H1 (cell line): Measurements from ENCODE around the gene TMEM260. TPM values are rescaled to one million over a fixed set of nuclear protein-coding genes. Genes with fewer than 3 reads are reported as not detected.

Experiments used
- CTCF ChIA-PET: fragments of 300-600 bp; sonication (Branson Sonifier 250); formaldehyde crosslinking; loops from one replicate; lab custom pipeline; 2021; ENCODE audit not compliant: partially characterized antibody; lab: Charles Lee
- POLR2A ChIA-PET: fragments of 300-600 bp; sonication (Branson Sonifier 250); formaldehyde crosslinking; loops from one replicate; lab custom pipeline; 2021; ENCODE audit warnings: inconsistent platforms; ENCODE audit not compliant: partially characterized antibody; lab: Charles Lee
- DNase-seq, 2 experiments: peaks; one replicate each; pipeline versions ENCODE4 v3.0.0 to v3.0.0-alpha.2; 2010 to 2022; ENCODE audit warnings: low spot score in 2 of 2, low read depth in 1 of 2, mixed read lengths in 1 of 2
- FAIRE-seq: peaks from 2 replicates; lab custom pipeline; 2011; peaks lifted over from hg19 to GRCh38; lab: Jason Lieb, UNC
- H2AFZ ChIP-seq: 2 replicates; pipeline ENCODE4 v1.8.1; 2012; ENCODE audit warnings: low read length, inconsistent platforms
- H2AK5ac ChIP-seq: 2 replicates; pipeline ENCODE4 v1.6.1; 2013; ENCODE audit warnings: low read depth, low read length
- H2BK120ac ChIP-seq: replicated peaks from 2 replicates; pipeline ENCODE3; 2013; ENCODE audit warnings: low read depth, low read length, inconsistent platforms
- H2BK12ac ChIP-seq: 2 replicates; pipeline ENCODE4 v1.6.1; 2013; ENCODE audit warnings: low read depth, low read length
- H2BK15ac ChIP-seq: 2 replicates; pipeline ENCODE4 v1.6.1; 2013; ENCODE audit warnings: low read length
- H2BK20ac ChIP-seq: 2 replicates; pipeline ENCODE4 v1.6.1; 2013; ENCODE audit warnings: low read length
- H2BK5ac ChIP-seq: 2 replicates; pipeline ENCODE4 v1.6.1; 2013; ENCODE audit warnings: low read depth, low read length
- H3K14ac ChIP-seq: 2 replicates; pipeline ENCODE4 v1.6.1; 2013; ENCODE audit warnings: inconsistent platforms; ENCODE audit not compliant: insufficient read length
- H3K18ac ChIP-seq: 2 replicates; pipeline ENCODE4 v1.6.1; 2013; ENCODE audit warnings: low read length; ENCODE audit errors: extremely low read depth
- H3K23ac ChIP-seq: 2 replicates; pipeline ENCODE4 v1.6.1; 2013; ENCODE audit warnings: inconsistent platforms; ENCODE audit not compliant: insufficient read length
- H3K23me2 ChIP-seq: 2 replicates; pipeline ENCODE4 v1.6.1; 2013; ENCODE audit warnings: low read depth, low read length
- H3K27ac ChIP-seq: 2 replicates; pipeline ENCODE4 v1.6.1; 2011; ENCODE audit warnings: low read depth, low read length, inconsistent platforms
- H3K27me3 ChIP-seq, 4 experiments: replicated peaks in 1 of 4; 1 replicate in 1 of 4; 2 replicates in 3 of 4; pipeline versions ENCODE4 v1.6.1 to v1.8.1; 2011 to 2013; ENCODE audit warnings: low read length in 3 of 4, mild to moderate bottlenecking in 3 of 4, inconsistent platforms in 2 of 4, mixed read lengths in 2 of 4, moderate library complexity in 1 of 4; ENCODE audit not compliant: control insufficient read depth in 3 of 4, insufficient read depth in 3 of 4; ENCODE audit errors: extremely low read depth in 1 of 4
- H3K36me3 ChIP-seq, 4 experiments: 2 replicates each; pipeline versions ENCODE4 v1.6.1 to v1.8.1; 2011 to 2013; ENCODE audit warnings: mild to moderate bottlenecking in 4 of 4, low read length in 3 of 4, moderate library complexity in 2 of 4, control low read depth in 1 of 4, inconsistent platforms in 1 of 4; ENCODE audit not compliant: insufficient read depth in 4 of 4, control insufficient read depth in 2 of 4
- H3K4ac ChIP-seq: replicated peaks from 2 replicates; pipeline ENCODE3; 2013; ENCODE audit warnings: low read length, low read depth, mixed read lengths, inconsistent platforms; ENCODE audit not compliant: insufficient read length
- H3K4me1 ChIP-seq, 4 experiments: replicated peaks in 1 of 4; 1 replicate in 1 of 4; 2 replicates in 3 of 4; pipeline versions ENCODE4 v1.6.1 to v1.8.1; 2011 to 2013; ENCODE audit warnings: low read length in 3 of 4, inconsistent platforms in 2 of 4, mixed read lengths in 1 of 4; ENCODE audit not compliant: insufficient read depth in 4 of 4, control insufficient read depth in 3 of 4
- H3K4me2 ChIP-seq, 2 experiments: 2 replicates each; pipeline versions ENCODE4 v1.6.1 to v1.8.1; 2011 to 2013; ENCODE audit warnings: low read depth in 2 of 2, low read length in 2 of 2, control low read depth in 1 of 2, inconsistent platforms in 1 of 2, mild to moderate bottlenecking in 1 of 2; ENCODE audit not compliant: insufficient read depth in 1 of 2
- H3K4me3 ChIP-seq, 4 experiments: fragments of 200-600, 300-600 bp in 1 of 4; sonication (generic), shearing (Covaris generic), sonication (Bioruptor Twin) in 1 of 4; 2 replicates each; pipeline versions ENCODE4 v1.5.1 to v1.8.1; 2011 to 2016; ENCODE audit warnings: low read length in 4 of 4, low read depth in 3 of 4, control low read depth in 2 of 4, inconsistent platforms in 2 of 4, mild to moderate bottlenecking in 2 of 4, mixed read lengths in 1 of 4, moderate library complexity in 1 of 4; ENCODE audit not compliant: insufficient read depth in 2 of 4; ENCODE audit errors: extremely low read depth in 1 of 4
- H3K56ac ChIP-seq: replicated peaks from 2 replicates; pipeline ENCODE3; 2013; ENCODE audit warnings: low read depth, mild to moderate bottlenecking, mixed read lengths, low read length, inconsistent platforms; ENCODE audit not compliant: insufficient read length
- H3K79me1 ChIP-seq: 2 replicates; pipeline ENCODE4 v1.6.1; 2013; ENCODE audit warnings: low read depth, low read length, control low read depth
- H3K79me2 ChIP-seq, 2 experiments: 2 replicates each; pipeline versions ENCODE4 v1.6.1 to v1.8.1; 2012 to 2013; ENCODE audit warnings: low read length in 2 of 2, mild to moderate bottlenecking in 2 of 2, inconsistent platforms in 1 of 2; ENCODE audit not compliant: insufficient read depth in 2 of 2, control insufficient read depth in 1 of 2
- H3K9ac ChIP-seq, 4 experiments: replicated peaks in 1 of 4; 1 replicate in 1 of 4; 2 replicates in 3 of 4; pipeline versions ENCODE4 v1.6.1 to v1.8.1; 2011 to 2013; ENCODE audit warnings: low read depth in 3 of 4, low read length in 3 of 4, control low read depth in 2 of 4, mild to moderate bottlenecking in 2 of 4, moderate library complexity in 2 of 4, inconsistent platforms in 1 of 4; ENCODE audit errors: extremely low read depth in 1 of 4
- H3K9me3 ChIP-seq, 2 experiments: 2 replicates each; pipeline versions ENCODE4 v1.6.1 to v1.8.1; 2012 to 2013; ENCODE audit warnings: mild to moderate bottlenecking in 2 of 2, moderate library complexity in 2 of 2, control low read depth in 1 of 2, inconsistent platforms in 1 of 2, low read depth in 1 of 2, low read length in 1 of 2, mixed read lengths in 1 of 2; ENCODE audit not compliant: insufficient read depth in 2 of 2
- H4K20me1 ChIP-seq, 2 experiments: replicated peaks in 1 of 2; 2 replicates each; pipeline versions ENCODE3 to v1.8.1; 2011 to 2013; ENCODE audit warnings: inconsistent platforms in 2 of 2, low read length in 2 of 2, mild to moderate bottlenecking in 1 of 2; ENCODE audit not compliant: insufficient read depth in 2 of 2, control insufficient read depth in 1 of 2
- H4K5ac ChIP-seq: 2 replicates; pipeline ENCODE4 v1.6.1; 2013; ENCODE audit warnings: low read length, low read depth, mixed read lengths, inconsistent platforms; ENCODE audit not compliant: insufficient read length
- H4K8ac ChIP-seq: 2 replicates; pipeline ENCODE4 v1.8.0; 2013; ENCODE audit warnings: mild to moderate bottlenecking, moderate library complexity, low read length, inconsistent platforms; ENCODE audit not compliant: insufficient read depth; ENCODE audit errors: extremely low read depth
- H4K91ac ChIP-seq: replicated peaks from 2 replicates; pipeline ENCODE3; 2013; ENCODE audit warnings: low read length, mixed read lengths, inconsistent platforms; ENCODE audit not compliant: insufficient read length
- CTBP2 ChIP-seq: IDR thresholded peaks from 2 replicates; pipeline ENCODE4 v1.7.0; 2011; ENCODE audit warnings: borderline replicate concordance, mild to moderate bottlenecking, moderate library complexity, mixed read lengths, low read length; ENCODE audit not compliant: insufficient read depth, insufficient read length
- EZH2 ChIP-seq: fragments of 200-600 bp; sonication (generic); IDR thresholded peaks from 2 replicates; pipeline ENCODE4 v1.7.1; 2012; ENCODE audit warnings: low read depth, mild to moderate bottlenecking, moderate library complexity, low read length, inconsistent platforms; ENCODE audit not compliant: severe bottlenecking
- GABPA ChIP-seq: IDR thresholded peaks from 2 replicates; pipeline ENCODE4 v1.6.1; 2011; ENCODE audit warnings: mild to moderate bottlenecking, low read length, moderate library complexity, borderline replicate concordance; ENCODE audit not compliant: insufficient read depth
- KDM5A ChIP-seq: fragments of 200-600 bp; IDR thresholded peaks from 2 replicates; pipeline ENCODE4 v1.7.1; 2012; ENCODE audit warnings: mild to moderate bottlenecking, low read length, inconsistent platforms, mixed read lengths
- MAFK ChIP-seq: IDR thresholded peaks from 2 replicates; pipeline ENCODE4 v1.6.1; 2012; ENCODE audit warnings: low read depth, mild to moderate bottlenecking, improper control_type of control experiment, low read length
- POLR2AphosphoS5 ChIP-seq: IDR thresholded peaks from 2 replicates; pipeline ENCODE4 v1.6.1; 2011; ENCODE audit warnings: low read depth, low read length
- RFX5 ChIP-seq: IDR thresholded peaks from 2 replicates; pipeline ENCODE4 v1.6.1; 2011; ENCODE audit warnings: low read depth, low read length, improper control_type of control experiment, borderline replicate concordance
- RNF2 ChIP-seq: fragments of 200-900, 300-1000 bp; sonication (generic); IDR thresholded peaks from 2 replicates; pipeline ENCODE4 v1.7.1; 2016; ENCODE audit warnings: borderline replicate concordance, low read depth, mild to moderate bottlenecking, antibody characterized with exemption, low read length; ENCODE audit not compliant: poor library complexity, severe bottlenecking; ENCODE audit errors: missing control alignments
- SIX5 ChIP-seq: IDR thresholded peaks from 2 replicates; pipeline ENCODE4 v1.6.1; 2011; ENCODE audit warnings: mild to moderate bottlenecking, low read depth, low read length
- SP4 ChIP-seq: IDR thresholded peaks from 2 replicates; pipeline ENCODE4 v1.6.1; 2012; ENCODE audit warnings: low read length, inconsistent platforms
- SRF ChIP-seq: IDR thresholded peaks from 2 replicates; pipeline ENCODE4 v1.6.1; 2011; ENCODE audit warnings: mild to moderate bottlenecking, low read depth, low read length, moderate library complexity
- TAF1 ChIP-seq: IDR thresholded peaks from 2 replicates; pipeline ENCODE4 v1.6.1; 2011; ENCODE audit warnings: mild to moderate bottlenecking, low read depth, low read length
- TEAD4 ChIP-seq: IDR thresholded peaks from 2 replicates; pipeline ENCODE4 v1.6.1; 2012; ENCODE audit warnings: low read depth, low read length, inconsistent platforms, mixed read lengths
- YY1 ChIP-seq: IDR thresholded peaks from 2 replicates; pipeline ENCODE4 v1.6.1; 2011; ENCODE audit warnings: low read depth, mild to moderate bottlenecking, low read length
- polyA plus RNA-seq, 7 experiments: library from polyadenylated mRNA; depleted of rRNA in 3 of 7; stranded (reverse) in 5 of 7; unstranded in 2 of 7; fragments of >200 nt in 5 of 7; fragments of 200-250 nt in 2 of 7; gene quantifications; 1 replicate in 5 of 7; 2 replicates in 1 of 7; 4 replicates in 1 of 7; pipeline versions ENCODE4 v1.2.1 to v1.2.3, GENCODE V29; 2011 to 2013; ENCODE audit warnings: missing spikeins in 2 of 7, mixed read lengths in 2 of 7
- total RNA-seq: library from RNA; stranded (reverse); fragmentation: NEBNext Ultra II Directional; extraction: Animal tissue kit (Norgen Biotek cat#: 25700); gene quantifications from 2 replicates; pipeline ENCODE4 v1.2.1, GENCODE V29; 2021
- TF ChIP-seq, protein P1 (sequence below): IDR thresholded peaks from 2 replicates; pipeline ENCODE4 v1.6.1; 2011; ENCODE audit warnings: low read length, improper control_type of control experiment

The TMEM260 gene
- total and polyA plus RNA-seq, 2 of the 8 experiments (the other 6 are each of a cell fraction or from before 2014, with no cell fraction given), result 14.4 to 15.2 TPM

- H3K4me2 ChIP-seq, result no peak overlapping the region
Measured at GRCh38 chr14:56650979-56651378, 71.4 kb downstream of the TMEM260 start.

More at GRCh38 chr14:56650979-56651378, 71.4 kb downstream of the TMEM260 start:
- Histone ChIP-seq H2AFZ (no peak overlapping the region), H3K56ac (no peak overlapping the region), H3K9ac (no peak overlapping the region), H3K9me3 (no peaks in the 10 kb centered on the region), H3K18ac (no peak overlapping the region), H3K23me2 (no peaks in the 10 kb centered on the region), H3K4ac (no peak overlapping the region), H3K79me2 (no peaks in the 10 kb centered on the region), H3K79me1 (no peaks in the 10 kb centered on the region), H2BK120ac (no peak overlapping the region), H4K91ac (no peak overlapping the region), H2AK5ac (no peak overlapping the region), H2BK12ac (no peak overlapping the region), H4K8ac (no peak overlapping the region), H3K23ac (no peak overlapping the region), H3K27me3 (no peaks in the 10 kb centered on the region), H2BK20ac (no peak overlapping the region), H2BK15ac (no peak overlapping the region), H3K36me3 (peaks cover 0 to 7% (median 0%) of the 10 kb centered on the region in 4 experiments; a peak in 2 of 8 replicates), H2BK5ac (no peak overlapping the region), H3K14ac (no peak overlapping the region), H3K4me3 (no peak overlapping the region), H4K5ac (no peak overlapping the region), H3K27ac (no peak overlapping the region), H3K4me1 (peaks cover 0 to 6% (median 0%) of the 10 kb centered on the region in 4 experiments; a peak in 1 of 7 replicates)
- FAIRE-seq (no peak), DNase-seq (no peak)
- CTCF ChIA-PET, result interaction anchor here (1.0 to 1.2 kb wide), 3 partner anchors 8 to 152 kb away, joined by 3 read pairs; no protein-coding TSS in a partner anchor
- POLR2A ChIA-PET, result no interaction called here
- no peak for TF ChIP-seq CTBP2
- no peak for TF ChIP-seq POLR2AphosphoS5
- TF ChIP-seq TAF1, result no peak
- TF ChIP-seq RNF2, result no peak
- no peak for TF ChIP-seq SRF
- no peak for TF ChIP-seq SIX5
- TF ChIP-seq SP4, result no peak
- no peak for TF ChIP-seq GABPA
- TF ChIP-seq, protein P1, sequence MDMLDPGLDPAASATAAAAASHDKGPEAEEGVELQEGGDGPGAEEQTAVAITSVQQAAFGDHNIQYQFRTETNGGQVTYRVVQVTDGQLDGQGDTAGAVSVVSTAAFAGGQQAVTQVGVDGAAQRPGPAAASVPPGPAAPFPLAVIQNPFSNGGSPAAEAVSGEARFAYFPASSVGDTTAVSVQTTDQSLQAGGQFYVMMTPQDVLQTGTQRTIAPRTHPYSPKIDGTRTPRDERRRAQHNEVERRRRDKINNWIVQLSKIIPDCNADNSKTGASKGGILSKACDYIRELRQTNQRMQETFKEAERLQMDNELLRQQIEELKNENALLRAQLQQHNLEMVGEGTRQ, result no peak
- TF ChIP-seq TEAD4, result no peak
- TF ChIP-seq RFX5, result no peak
- no peak for TF ChIP-seq MAFK
- no peak for TF ChIP-seq YY1
- TF ChIP-seq KDM5A, result no peak
- TF ChIP-seq EZH2, result no peak
- TF ChIP-seq, all 59 proteins: peak for 0
- no peaks in the 10 kb centered on the region for H4K20me1 ChIP-seq
